GM19240 (cell line): ENCODE data around the gene WWOX.

ENCODE experiments used
- DNase-seq: peaks from one replicate; pipeline ENCODE4 v3.0.0; 2011; ENCODE audit warnings: low spot score; ENCODE audit not compliant: insufficient read length

Gene WWOX

GRCh38 chr16:79076047-79076767, 976.8 kb downstream of the WWOX start:
- no peak for DNase-seq

- no peak for DNase-seq
Measured at GRCh38 chr16:79077346-79077745, 977.9 kb downstream of the WWOX start.

- no peak for DNase-seq
Measured at GRCh38 chr16:79079656-79080420, 980.4 kb downstream of the WWOX start.

GRCh38 chr16:79081297-79082066, 982.0 kb downstream of the WWOX start:
- no peak for DNase-seq

- DNase-seq = no peak
Measured at GRCh38 chr16:79082970-79083369, 983.5 kb downstream of the WWOX start.

- no peak for DNase-seq
Measured at GRCh38 chr16:79083508-79084299, 984.2 kb downstream of the WWOX start.

GRCh38 chr16:79088971-79089370, 989.5 kb downstream of the WWOX start:
- DNase-seq = no peak

- DNase-seq = no peak
Measured at GRCh38 chr16:79089735-79090284, 990.4 kb downstream of the WWOX start.

GRCh38 chr16:79090966-79091365, 991.5 kb downstream of the WWOX start:
- no peak for DNase-seq

- no peak for DNase-seq
Measured at GRCh38 chr16:79092846-79093245, 993.4 kb downstream of the WWOX start.

- no peak for DNase-seq
Measured at GRCh38 chr16:79093554-79093967, 994.1 kb downstream of the WWOX start.

GRCh38 chr16:79096246-79096645, 996.8 kb downstream of the WWOX start:
- no peak for DNase-seq

- no peak for DNase-seq
Measured at GRCh38 chr16:79097166-79097565, 997.7 kb downstream of the WWOX start.

GRCh38 chr16:79097771-79098170, 998.3 kb downstream of the WWOX start:
- no peak for DNase-seq

GRCh38 chr16:79098907-79099306, 999.5 kb downstream of the WWOX start:
- no peak for DNase-seq

- no peak for DNase-seq
Measured at GRCh38 chr16:79099716-79100115, 1000.3 kb downstream of the WWOX start.

GRCh38 chr16:79100447-79100846, 1001.0 kb downstream of the WWOX start:
- no peak for DNase-seq

- no peak for DNase-seq
Measured at GRCh38 chr16:79101491-79101890, 1002.0 kb downstream of the WWOX start.

- no peak for DNase-seq
Measured at GRCh38 chr16:79104567-79104966, 1005.1 kb downstream of the WWOX start.

- DNase-seq = no peak
Measured at GRCh38 chr16:79107301-79107700, 1007.8 kb downstream of the WWOX start.

- DNase-seq = no peak
Measured at GRCh38 chr16:79109771-79110170, 1010.3 kb downstream of the WWOX start.
